Measurements from ENCODE around the gene TMEM132D.
"Not testable (repeated sequence)": the region's sequence is repeated elsewhere in the genome, so short reads cannot be mapped to it uniquely, and the experiment has no call there.

TMEM132D gene

DNA sequence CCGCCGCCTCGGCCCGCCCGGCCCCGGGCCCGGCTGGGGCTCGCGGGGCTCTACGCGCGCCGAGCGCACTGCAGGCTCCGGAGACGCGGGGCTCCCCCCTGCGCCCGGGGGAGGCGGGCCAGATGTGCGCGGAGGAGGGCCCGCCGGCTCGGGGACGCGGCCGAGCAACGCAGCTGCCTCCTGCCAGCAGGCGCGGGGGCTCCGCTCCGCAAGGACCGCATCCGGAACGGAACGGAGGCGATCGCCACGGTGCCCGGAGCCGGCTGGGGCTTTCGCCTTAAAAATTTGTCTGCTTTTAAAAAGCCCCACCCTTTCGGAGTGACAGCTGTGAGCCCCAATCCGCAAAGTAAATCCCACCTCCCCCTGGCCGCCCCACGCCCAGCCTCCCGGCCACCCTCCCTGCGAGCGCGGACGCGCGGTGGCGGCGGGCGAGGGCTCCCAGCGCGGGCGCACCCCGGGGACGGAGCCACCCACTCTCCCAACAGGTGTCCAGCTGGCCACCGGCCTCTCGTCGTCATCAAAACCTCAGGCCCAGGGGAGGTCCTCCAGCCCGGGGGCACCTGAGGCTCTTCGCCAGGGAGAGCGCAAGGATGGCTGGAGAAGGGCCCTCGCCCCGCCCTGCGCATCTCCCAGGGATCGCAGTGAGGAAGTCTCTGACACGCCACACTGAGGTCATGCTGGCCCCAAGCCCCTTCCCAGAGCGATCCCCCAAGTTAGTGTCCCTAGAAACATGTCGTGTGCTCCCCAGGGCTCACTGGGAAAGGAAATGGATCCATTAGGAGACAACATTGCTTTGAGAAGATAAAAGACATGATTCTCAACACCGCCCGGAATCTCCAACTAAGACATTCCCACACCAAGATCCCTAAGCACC is at the start of gene TMEM132D:
TSS of gene TMEM132D (minus strand) at position 70 of the 874 bp plus-strand sequence.
- no peak for DNase-seq

DNA sequence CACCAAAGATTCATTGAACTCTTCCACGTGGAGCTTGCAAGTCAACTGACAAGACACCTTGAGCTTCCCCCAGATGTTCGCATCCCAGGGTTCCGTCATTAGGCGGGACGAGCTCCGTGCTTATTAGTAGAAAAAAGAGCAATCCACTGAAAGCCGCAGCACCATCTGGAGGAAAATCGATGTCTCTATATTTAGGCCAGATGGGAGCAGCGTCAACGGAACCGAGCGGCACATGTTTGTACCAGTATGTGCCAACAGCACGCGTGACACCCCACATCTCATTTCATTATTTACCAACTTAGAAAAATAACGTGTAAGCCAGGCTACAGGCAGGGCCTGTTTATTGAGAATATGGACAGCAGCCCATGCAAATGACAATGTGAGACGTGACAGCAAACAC is 45.8 kb upstream of the TMEM132D start:
- DNase-seq = no peak

DNA sequence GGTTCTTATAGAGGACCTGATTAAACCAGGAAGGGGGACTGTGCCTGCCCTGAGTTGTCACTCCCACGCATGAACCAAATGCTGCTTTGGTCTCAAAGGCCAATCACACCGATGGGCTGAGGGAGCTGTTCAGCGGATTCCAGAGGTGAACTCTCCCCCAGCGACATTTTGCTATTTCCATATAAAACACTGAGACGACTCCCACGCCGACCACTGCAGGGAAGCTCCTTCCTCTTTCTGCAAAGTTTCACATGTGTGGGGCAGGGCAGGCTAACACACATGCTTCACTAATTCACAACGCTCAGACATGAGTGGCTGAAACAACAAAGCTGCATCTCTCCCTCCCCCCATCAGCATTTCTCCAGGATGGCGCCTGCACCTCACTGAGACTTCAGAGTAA is 37.8 kb upstream of the TMEM132D start:
- peak; percentile 2 to 3 for DNase-seq

DNA sequence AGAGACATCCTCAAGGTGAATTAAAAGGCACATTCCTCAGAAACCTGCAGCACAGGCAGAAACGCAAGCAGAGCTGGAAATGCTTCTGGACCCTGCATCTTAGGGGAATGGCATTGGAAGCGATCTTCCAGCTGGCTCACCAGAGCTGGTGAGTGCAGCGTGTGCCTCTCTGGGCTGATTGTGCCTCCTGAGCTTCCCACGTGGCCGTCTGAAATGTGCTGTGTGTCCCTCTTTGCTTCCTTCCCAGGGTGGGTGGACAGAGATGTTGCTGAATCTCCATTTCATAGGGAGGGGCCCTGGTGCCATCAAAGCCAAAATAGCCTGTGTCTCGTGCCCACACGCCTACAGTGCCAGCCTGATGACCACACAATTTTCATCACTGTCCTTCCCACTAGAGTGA is 34.3 kb upstream of the TMEM132D start:
- no peak for DNase-seq

DNA sequence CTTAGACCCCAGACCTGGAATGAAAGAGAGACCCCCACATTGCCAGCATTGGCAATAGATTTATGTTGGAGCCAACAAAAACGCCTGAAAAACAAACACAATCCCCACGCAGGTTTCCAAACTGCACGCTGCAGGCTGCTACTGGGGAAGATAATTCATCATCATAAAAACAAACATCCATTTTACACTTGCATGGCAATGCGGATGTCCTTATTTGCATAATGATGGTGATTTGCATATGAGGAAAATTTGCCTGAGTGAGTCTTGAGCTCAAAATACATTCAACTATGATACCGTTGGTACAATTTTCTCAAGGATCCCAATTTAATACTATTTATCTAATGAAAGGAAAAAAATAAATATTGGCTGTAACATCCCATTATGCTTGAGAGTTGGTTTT is 33.6 kb upstream of the TMEM132D start:
- no peak for DNase-seq

DNA sequence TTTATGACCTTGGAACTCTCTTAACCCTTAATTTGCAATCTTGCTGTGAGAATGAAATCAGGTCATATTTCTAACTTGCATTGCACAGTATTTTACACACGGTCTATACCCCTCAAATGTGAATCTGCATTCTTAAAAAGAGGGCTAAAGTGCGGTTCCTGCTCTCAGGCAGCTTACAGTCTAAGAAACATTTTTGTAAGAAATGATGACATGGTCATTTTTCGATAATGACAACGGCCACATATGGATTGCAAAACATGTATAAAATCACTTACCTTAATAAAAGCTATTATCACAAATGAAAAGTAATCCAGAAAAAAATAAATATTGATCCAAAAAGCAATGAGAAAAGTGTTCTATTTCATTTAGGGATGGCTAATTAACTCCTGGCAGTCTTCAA is 24.8 kb upstream of the TMEM132D start:
- no peak for DNase-seq

DNA sequence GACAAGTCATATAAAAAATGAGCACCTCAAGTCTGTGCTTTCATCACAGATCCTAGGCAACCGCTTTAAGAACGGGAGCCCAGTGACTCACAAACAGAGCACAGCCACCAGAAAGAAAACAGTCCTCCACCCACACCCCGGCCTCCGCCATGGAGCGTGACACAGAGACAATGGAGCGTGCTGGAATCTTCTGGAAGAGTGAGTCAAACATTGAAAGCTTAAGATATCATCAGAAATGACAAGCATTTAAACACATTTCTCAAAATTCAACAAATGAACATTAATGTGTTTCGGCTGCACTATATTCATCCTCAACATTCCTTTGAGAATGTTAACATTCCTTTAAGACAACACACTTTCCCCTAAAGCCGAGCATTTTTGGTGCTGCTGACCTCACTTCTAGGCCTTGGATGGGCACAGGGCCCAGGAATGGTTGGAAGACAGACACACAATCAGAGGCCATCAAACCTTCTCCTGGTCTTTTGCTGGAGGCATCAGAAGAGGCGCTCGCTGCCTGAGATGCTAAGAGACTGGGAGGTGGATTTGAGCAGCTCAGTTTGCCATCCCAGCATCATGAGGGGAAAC is 23.6 kb upstream of the TMEM132D start:
- DNase-seq = no peak

DNA sequence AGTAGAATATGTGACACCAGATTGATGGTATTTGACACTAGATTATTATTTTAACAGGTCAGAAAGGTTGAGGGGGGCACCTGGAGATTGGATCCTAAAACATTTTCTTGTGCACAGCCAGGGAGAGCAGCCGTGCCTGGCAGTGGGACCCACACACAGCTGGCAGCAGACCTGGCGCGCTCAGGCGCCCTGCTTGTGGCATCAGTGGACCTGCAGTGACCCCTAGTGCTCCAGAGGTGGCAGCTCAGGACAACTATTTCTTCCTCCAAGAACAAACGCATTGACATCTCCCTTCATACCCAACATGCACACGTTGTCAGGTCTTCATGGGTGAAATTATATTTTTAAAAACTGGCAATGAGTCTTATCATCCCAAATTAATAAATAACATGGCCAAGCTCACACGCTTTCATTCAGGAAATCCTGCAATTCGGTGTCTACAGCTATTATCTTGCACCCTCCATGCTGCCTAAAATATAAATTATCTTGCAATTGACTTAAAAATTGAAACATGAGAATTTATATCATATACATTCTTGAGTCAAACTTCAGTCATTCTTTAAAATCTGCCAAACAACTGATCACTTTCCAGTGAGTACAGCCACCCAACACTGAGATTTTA is 7.7 kb upstream of the TMEM132D start:
- peak; percentile 3 to 35 for DNase-seq

DNA sequence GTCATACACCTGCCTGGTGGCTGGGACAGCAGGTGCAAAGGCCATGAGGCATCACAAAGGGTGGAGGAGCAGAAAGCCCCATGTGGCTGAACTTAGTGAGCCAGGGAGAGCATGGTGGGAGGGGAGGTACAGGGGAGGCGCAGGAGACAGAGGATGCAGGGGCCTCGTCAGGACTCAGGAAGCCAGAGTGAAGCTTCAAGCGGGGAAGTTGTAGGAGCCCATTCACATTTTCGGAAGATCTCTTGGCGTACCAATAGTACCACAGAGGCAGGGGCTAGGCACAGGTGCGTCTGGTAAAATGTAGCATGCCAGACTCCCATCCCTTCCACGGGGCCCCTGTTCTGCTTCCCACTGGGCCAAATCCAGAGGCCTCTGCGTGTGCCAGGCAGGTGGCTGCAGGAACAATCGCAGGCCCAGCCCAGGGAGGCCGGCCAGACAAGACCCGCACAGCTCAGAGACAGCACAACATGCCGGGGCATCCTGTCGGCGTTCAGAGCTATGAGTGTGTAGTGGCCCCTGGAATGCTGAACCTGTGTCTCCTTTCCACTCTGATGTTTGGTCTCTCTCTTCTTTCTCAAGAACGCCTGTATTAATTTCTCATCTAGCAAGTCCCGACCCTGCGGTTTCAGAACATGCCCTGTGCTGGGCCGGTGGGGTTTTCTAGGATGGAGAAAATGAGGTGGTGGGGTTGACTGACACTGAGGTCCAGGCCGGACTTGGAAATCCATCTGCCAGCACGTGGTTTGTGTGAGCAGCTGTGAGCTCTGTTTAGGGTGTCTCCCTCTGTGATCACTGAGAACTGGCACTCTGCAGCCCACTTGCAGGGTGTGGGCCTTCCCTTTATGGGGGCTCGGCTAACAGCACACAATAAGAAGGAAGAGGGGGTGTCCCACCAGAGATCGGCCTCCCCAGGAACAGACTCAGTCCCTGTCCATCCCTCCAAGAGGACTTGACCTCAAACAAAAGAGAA is 5.5 kb upstream of the TMEM132D start:
- no peak for DNase-seq

DNA sequence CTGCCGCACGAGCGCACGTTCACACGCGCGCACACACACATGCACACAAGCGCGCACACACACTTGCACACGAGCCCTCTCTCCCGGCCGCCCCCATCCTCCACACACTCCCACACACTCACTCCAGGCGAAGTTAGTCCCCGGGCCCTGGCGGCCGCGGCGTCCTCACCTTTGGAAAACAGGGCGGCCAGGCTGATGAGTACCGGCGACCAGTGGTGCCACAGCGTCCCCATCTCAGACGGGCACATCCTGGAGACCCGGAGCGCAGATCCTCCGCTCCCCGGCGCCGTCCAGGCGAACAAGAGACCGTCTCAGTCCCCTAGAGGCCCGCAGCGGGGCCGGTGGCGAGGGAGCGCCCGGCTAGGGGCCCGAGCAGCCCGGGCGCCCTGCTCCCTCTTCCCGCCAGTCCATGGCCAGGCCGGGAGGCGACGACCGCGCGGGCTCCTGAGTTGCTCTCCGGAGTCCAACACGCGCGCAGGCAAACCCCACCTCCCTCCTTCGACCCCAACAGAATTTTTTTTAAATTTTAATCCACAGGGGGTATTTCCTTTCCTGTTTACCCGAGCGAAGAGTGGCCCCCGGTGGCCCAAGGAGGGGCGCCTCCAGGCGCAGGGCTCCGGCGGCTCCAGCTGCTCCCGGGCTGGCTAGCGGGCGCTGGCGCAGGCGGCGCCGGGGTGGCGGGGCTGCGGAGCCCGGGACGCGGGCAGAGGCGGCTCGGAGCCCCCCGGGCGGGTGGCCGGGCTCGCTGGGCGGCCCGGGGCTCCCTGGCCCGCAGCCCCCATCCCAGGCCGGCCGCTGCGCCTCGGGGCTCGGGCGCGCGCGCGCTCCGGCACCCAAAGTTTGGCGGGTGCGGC is 506 bp downstream of the TMEM132D start:
- DNase-seq = no peak

DNA sequence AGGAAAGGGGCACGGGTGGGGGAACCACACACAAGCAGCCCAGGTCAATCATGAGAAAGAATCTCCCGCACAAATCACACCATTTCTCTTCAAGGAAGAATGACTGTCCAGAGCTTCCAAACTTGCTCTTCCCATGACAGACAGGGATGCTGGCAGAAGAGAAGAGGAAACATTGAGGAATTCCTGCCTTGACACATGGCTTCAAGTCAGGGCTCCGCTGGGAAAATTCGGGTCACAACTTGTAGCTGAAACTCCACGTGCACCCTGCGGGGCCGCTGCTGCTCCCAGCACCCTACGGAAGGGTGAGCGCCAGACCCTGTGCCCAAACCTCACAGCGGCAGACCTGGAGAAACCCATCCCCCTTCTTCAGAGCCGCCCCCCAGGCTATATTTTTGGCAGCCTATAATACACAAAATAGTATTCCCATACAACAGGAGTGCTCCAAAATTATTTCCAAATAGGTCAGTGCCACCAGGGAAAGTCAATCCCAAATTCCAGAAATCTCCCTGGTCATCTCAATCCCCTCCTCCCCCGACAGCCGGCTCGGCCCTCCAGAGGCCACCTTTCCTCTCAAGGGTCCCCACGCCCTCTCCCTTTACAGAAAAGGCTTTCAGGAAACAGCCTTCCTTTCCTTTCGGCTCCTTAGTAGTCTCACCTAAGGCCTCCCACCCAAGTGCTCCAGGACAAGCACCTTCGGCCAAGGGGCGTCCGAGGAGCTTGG is 1.3 kb downstream of the TMEM132D start:
- no peak for DNase-seq

DNA sequence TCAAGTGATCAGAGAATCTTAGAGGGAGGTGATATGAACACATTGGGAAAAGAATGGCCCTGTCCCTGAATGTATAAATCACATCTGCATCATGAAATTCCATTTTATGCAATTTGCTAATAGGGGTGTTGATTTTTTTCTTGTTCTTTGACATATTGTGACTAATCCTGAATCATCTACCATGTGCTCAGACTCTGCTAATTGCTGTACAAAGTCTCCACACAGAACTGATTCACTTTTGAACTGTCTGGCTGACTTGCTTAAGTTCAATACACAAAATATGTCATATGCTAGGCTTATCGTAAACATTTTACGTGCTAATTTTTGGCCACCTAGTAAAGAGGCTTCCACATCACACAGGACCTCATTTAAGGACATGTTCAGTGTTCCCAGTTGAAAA is 2.6 kb downstream of the TMEM132D start:
- no peak for DNase-seq

DNA sequence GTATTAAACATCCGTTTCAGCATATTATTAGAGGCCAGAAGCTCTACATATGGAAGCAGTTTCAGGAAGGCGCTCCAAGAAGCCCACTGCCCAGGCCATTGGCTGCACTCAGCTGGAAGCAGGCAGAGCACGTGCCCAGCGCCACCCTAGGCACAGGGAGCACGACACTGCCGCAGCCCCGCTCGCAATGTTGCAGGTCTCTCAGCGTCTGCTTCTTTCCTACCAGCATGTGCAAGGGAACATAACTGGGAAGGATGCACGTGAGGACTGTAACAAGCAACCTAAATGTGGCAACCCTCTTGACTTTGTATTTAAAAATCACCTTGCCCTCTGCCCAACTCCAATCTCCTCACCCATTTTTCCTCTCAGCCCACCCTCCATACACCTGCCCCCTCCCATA is 3.5 kb downstream of the TMEM132D start:
- DNase-seq = no peak

DNA sequence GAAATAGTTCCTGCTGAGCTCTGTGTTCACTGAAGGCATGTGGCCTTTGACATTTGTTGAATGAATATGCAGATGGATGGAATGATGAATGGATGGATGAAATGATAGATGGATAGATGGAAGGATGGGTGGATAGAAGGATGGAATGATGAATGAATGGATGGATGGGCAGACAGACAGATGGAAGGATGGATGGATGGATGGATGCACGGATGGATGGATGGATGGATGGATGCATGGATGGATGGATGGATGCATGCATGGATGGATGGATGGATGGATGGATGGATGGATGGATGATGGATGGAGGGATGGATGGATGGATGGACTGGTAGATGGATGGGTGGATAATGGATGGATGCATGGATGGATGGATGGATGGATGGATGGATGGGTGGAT is 4.8 kb downstream of the TMEM132D start:
- DNase-seq = not testable (repeated sequence)

DNA sequence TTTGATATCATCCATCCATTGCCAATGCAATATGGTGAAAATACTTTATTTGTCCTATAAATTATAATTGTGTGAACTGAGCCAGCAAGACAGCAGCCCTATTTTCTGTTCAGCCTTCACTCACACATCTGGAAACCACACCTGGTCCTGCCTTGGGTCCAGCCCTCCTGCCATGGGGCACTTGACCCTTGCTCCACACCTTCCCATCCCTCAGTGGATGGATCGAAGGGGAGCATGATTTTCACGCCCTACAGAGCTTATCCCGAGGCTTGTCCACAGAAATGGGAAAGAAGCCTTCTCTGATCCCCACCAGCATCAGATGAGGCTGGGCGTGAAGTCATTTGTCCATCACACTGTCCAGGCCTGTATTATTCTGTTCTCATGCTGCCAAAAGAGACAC is 10.1 kb downstream of the TMEM132D start:
- no peak for DNase-seq

DNA sequence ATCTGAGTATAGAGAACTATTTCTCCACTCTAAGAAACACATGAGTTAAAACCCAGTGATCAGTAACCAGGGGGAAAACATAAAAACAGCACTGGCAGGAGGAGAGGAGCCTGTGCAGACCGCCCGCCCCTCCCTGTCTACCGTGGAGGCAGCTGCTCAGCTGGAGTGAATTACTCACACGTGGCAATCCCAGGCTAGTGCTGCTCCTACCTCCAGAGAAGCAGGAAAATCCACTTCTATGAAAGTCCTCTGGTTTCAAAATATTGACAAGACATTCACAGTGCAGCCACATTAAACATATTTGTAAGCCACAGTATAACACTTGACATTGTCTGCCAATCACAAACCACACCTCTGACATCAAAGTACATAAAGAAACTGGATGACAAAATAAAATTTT is 16.7 kb downstream of the TMEM132D start:
- DNase-seq = no peak

DNA sequence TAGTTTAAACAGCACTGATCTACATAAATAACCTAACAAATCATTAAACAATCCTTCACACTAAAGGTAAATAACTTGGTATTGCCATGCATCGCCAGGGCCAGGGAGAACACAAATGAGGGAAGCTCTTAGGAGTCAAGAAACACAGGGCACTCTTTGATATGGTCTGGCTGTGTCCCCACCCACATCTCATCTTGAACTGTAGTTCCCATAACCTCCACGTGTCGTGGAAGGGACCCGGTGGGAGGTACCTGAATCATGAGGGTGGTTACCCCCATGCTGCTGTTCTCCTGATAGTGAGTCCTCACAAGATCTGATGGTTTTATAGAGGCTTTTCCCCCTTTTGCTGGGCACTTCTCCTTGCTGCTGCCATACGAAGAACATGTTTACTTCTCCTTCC is 17.3 kb downstream of the TMEM132D start:
- no peak for DNase-seq

DNA sequence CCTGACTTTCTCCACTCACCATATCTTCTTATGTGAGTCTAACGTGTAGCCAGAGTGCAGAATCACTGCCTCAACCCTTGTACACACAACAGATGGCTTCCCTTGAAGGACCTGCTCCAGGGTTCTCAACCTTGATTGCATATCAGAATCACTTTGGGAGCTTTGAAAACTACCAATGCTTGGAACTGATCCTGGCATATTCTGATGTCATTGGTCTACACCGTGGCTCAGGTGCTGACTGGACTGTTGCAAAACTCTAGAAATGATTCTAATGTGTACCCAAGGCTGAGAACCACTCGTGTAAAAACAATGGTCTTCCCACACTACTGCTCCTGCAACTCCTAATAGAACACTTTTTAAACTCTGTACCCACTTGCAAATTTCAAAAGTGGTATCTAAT is 18.5 kb downstream of the TMEM132D start:
- DNase-seq = no peak

DNA sequence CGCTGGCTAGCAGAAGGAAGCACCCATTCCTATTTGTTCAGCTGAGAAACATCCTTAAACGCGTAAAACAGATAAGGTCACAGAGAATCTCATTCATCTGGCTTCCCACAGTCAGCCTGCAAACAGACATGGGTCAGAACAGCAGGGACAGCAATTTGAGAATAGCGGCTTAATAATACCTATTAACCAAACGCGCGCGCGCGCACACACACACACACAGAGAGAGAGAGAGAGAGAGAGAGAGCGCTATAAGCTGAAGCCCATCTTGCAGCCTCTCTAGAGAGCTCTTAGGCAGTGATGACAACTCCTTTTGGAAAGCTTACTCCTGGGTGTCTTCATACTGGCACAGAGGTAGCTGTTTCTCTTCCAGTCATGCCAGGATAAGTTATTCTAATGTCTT is 26.4 kb downstream of the TMEM132D start:
- no peak for DNase-seq

DNA sequence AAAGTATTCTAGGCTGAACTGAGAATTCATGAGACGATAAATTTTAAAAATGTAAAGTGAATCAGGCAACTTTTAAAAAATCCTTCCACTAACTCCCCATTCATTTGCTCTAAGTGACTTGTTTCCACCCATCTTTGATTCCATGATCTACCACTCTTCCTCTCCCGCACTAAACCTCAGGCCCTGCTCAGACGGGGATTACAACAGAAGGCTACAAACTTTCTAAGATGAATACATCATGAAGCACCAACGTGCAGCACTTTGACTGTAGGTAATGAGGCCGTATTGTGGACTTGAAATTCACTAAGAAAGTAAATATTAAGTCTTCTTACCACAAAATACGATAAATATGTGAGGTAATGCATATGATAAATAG is 30.0 kb downstream of the TMEM132D start:
- DNase-seq = no peak

DNA sequence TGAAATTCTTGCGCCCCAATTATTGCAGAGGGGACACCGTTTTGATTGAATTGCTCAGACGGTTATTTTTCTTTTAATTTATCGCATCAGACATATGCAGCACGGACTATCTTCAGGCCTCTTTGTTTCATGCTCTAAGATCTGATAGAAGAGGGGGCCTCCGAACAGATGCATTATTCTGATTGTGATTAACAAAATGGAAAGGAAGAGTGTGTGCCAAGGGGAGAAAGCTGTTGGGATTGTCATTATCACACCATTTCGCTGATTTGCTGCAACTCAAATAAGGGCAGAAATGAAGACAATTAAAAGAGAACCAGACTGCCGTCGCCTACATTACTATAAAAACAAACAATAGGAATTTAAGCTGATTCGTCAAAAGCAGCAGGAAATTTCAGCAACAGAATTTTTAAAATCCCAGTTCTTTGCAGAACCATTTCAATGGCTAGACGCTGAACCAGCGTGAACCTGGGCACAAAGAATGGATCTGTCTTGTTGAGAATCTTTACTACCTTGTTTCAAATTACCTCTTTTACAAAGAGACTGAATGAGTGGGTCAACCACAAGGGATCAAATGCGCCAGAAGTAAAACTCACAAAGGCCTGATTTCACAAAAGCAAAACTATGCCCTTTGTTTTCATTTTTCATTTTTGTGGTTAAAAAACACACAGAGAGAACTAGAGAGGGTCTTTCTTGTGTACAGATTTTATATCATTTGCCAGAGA is 30.6 kb downstream of the TMEM132D start:
- DNase-seq = no peak
